GM19324 (cell line): Measurements from ENCODE around the gene STRIP2.
"Not testable (repeated sequence)": the region's sequence is repeated elsewhere in the genome, so short reads cannot be mapped to it uniquely, and the experiment has no call there.

Experiments
- ATAC-seq: cut with Tn5 transposase; IDR thresholded peaks from one replicate; pipeline ENCODE4 v1.9.1; 2021; ENCODE audit warnings: mild to moderate bottlenecking, moderate library complexity; ENCODE audit not compliant: unreplicated experiment, low FRiP score

Gene STRIP2

GRCh38 chr7:129417073-129417472, 17.2 kb upstream of the STRIP2 start:
- ATAC-seq, result no peak

- ATAC-seq, result no peak
Observed at GRCh38 chr7:129421717-129422250, 12.4 kb upstream of the STRIP2 start.

GRCh38 chr7:129422727-129423126, 11.5 kb upstream of the STRIP2 start:
- no peak for ATAC-seq

- ATAC-seq, result no peak
Observed at GRCh38 chr7:129423700-129424410, 10.4 kb upstream of the STRIP2 start.

- no peak for ATAC-seq
Observed at GRCh38 chr7:129426482-129426881, 7.8 kb upstream of the STRIP2 start.

- ATAC-seq, result no peak
Observed at GRCh38 chr7:129427526-129428045, 6.6 kb upstream of the STRIP2 start.

GRCh38 chr7:129431911-129432643, 2.2 kb upstream of the STRIP2 start:
- ATAC-seq, result no peak

- ATAC-seq, result no peak
Observed at GRCh38 chr7:129434675-129435318, 565 bp downstream of the STRIP2 start.

- no peak for ATAC-seq
Observed at GRCh38 chr7:129435414-129435829, 1.2 kb downstream of the STRIP2 start.

GRCh38 chr7:129436335-129436923, 2.2 kb downstream of the STRIP2 start:
- no peak for ATAC-seq

GRCh38 chr7:129437190-129437589, 3.0 kb downstream of the STRIP2 start:
- ATAC-seq, result no peak

GRCh38 chr7:129438281-129438838, 4.1 kb downstream of the STRIP2 start:
- no peak for ATAC-seq

GRCh38 chr7:129438839-129439651, 4.8 kb downstream of the STRIP2 start:
- no peak for ATAC-seq

- ATAC-seq, result no peak
Observed at GRCh38 chr7:129439963-129440625, 5.9 kb downstream of the STRIP2 start.

- no peak for ATAC-seq
Observed at GRCh38 chr7:129443612-129444011, 9.4 kb downstream of the STRIP2 start.

- not testable (repeated sequence) for ATAC-seq
Observed at GRCh38 chr7:129444776-129445175, 10.5 kb downstream of the STRIP2 start.

- not testable (repeated sequence) for ATAC-seq
Observed at GRCh38 chr7:129446925-129447324, 12.7 kb downstream of the STRIP2 start.

- not testable (repeated sequence) for ATAC-seq
Observed at GRCh38 chr7:129447445-129447844, 13.2 kb downstream of the STRIP2 start.

- ATAC-seq, result not testable (repeated sequence)
Observed at GRCh38 chr7:129448608-129449007, 14.4 kb downstream of the STRIP2 start.
